Neural progenitor cell (in vitro differentiated cells): ENCODE data around the gene GCFC2. TPM values are rescaled to one million over a fixed set of nuclear protein-coding genes. Genes with fewer than 3 reads are reported as not detected.

ENCODE experiments used
- DNase-seq: peaks from one replicate; pipeline ENCODE4 v3.0.0-alpha.2; 2016; ENCODE audit warnings: low spot score
- H2AFZ ChIP-seq: fragments of 200-600 bp; sonication (generic); replicated peaks from 2 replicates; pipeline ENCODE4 v1.6.1; 2016; ENCODE audit warnings: antibody characterized with exemption
- H3F3A ChIP-seq: fragments of 200-600 bp; sonication (generic); 2 replicates; pipeline ENCODE4 v1.6.1; 2016; ENCODE audit warnings: antibody characterized with exemption, low read depth
- H3K27ac ChIP-seq: fragments of 200-600 bp; sonication (generic); 2 replicates; pipeline ENCODE4 v1.5.1; 2016; ENCODE audit warnings: mild to moderate bottlenecking
- H3K27me3 ChIP-seq: fragments of 200-600 bp; sonication (generic); 2 replicates; pipeline ENCODE4 v1.6.1; 2016; ENCODE audit warnings: mild to moderate bottlenecking, moderate library complexity
- H3K36me3 ChIP-seq: fragments of 200-600 bp; sonication (generic); 2 replicates; pipeline ENCODE4 v1.5.1; 2016
- H3K4me1 ChIP-seq: fragments of 200-600 bp; sonication (generic); 2 replicates; pipeline ENCODE4 v1.6.1; 2016; ENCODE audit warnings: mixed run types
- H3K4me2 ChIP-seq: fragments of 200-600 bp; sonication (generic); 2 replicates; pipeline ENCODE4 v1.6.1; 2016
- H3K4me3 ChIP-seq: fragments of 200-600 bp; sonication (generic); 2 replicates; pipeline ENCODE4 v1.5.1; 2016
- H3K79me2 ChIP-seq: fragments of 200-600 bp; sonication (generic); 2 replicates; pipeline ENCODE4 v1.6.1; 2016; ENCODE audit warnings: low read depth
- H3K9ac ChIP-seq: fragments of 200-600 bp; sonication (generic); 2 replicates; pipeline ENCODE4 v1.6.1; 2016
- H3K9me3 ChIP-seq: fragments of 200-600 bp; sonication (generic); 2 replicates; pipeline ENCODE4 v1.5.1; 2016; ENCODE audit warnings: low read depth
- H4K20me1 ChIP-seq: fragments of 200-600 bp; sonication (generic); 2 replicates; pipeline ENCODE4 v1.6.1; 2016; ENCODE audit warnings: low read depth
- H3K27ac Mint-ChIP-seq: 3 replicates; pipeline ENCODE4 v1.8.0; 2021; ENCODE audit warnings: mixed read lengths
- H3K27me3 Mint-ChIP-seq: 2 replicates; pipeline ENCODE4 v1.8.0; 2022; ENCODE audit warnings: low read depth, mild to moderate bottlenecking, inconsistent platforms, moderate library complexity, mixed read lengths; ENCODE audit not compliant: insufficient read depth
- H3K36me3 Mint-ChIP-seq: 3 replicates; pipeline ENCODE4 v1.8.0; 2021; ENCODE audit warnings: mixed read lengths
- H3K4me1 Mint-ChIP-seq: 3 replicates; pipeline ENCODE4 v1.8.0; 2021; ENCODE audit warnings: mixed read lengths
- H3K4me3 Mint-ChIP-seq: 3 replicates; pipeline ENCODE4 v1.8.0; 2021; ENCODE audit warnings: mild to moderate bottlenecking, moderate library complexity, mixed read lengths
- H3K9me3 Mint-ChIP-seq: 3 replicates; pipeline ENCODE4 v1.8.0; 2020; ENCODE audit warnings: mixed read lengths
- CTCF ChIP-seq: fragments of 200-600 bp; sonication (generic); IDR thresholded peaks from 2 replicates; pipeline ENCODE4 v1.5.1; 2017; ENCODE audit warnings: antibody characterized with exemption, mild to moderate bottlenecking
- EZH2 ChIP-seq: fragments of 200-600 bp; sonication (generic); IDR thresholded peaks from 2 replicates; pipeline ENCODE4 v1.6.1; 2017; ENCODE audit warnings: antibody characterized with exemption, mild to moderate bottlenecking, moderate library complexity
- EZH2phosphoT487 ChIP-seq: fragments of 200-600 bp; sonication (generic); IDR thresholded peaks from 2 replicates; pipeline ENCODE4 v1.6.1; 2017; ENCODE audit warnings: antibody characterized with exemption
- total RNA-seq: library from RNA; depleted of rRNA; stranded (reverse); fragments of >200 nt; gene quantifications from 2 replicates; pipeline ENCODE4 v1.2.3, GENCODE V29; 2015; ENCODE audit warnings: low replicate concordance

The GCFC2 gene
- total RNA-seq, 1 donor from 2014 or later = 58.4 TPM

- Histone ChIP-seq H3K9ac (no peak overlapping the region), H3K4me1 (no peaks in the 10 kb centered on the region), H4K20me1 (no peaks in the 10 kb centered on the region), H3K27me3 (no peaks in the 10 kb centered on the region), H3K36me3 (no peaks in the 10 kb centered on the region), H2AFZ (no peak overlapping the region), H3K4me3 (no peak overlapping the region), H3F3A (no peaks in the 10 kb centered on the region), H3K27ac (no peak overlapping the region), H3K4me2 (no peak overlapping the region), H3K9me3 (no peaks in the 10 kb centered on the region), H3K79me2 (no peaks in the 10 kb centered on the region)
- no peak for TF ChIP-seq EZH2phosphoT487
- no peak for TF ChIP-seq CTCF
- TF ChIP-seq EZH2 = no peak
- Mint-ChIP-seq H3K36me3 (no peaks in the 10 kb centered on the region), H3K27ac (no peak overlapping the region), H3K9me3 (peaks cover 4% of the 10 kb centered on the region), H3K27me3 (no peaks in the 10 kb centered on the region), H3K4me3 (no peak overlapping the region), H3K4me1 (no peaks in the 10 kb centered on the region)
- no peak for DNase-seq
Measured at GRCh38 chr2:75619956-75620740, 90.6 kb downstream of the GCFC2 start.

GRCh38 chr2:75616933-75617332, 93.8 kb downstream of the GCFC2 start:
- Histone ChIP-seq H3K36me3 (no peaks in the 10 kb centered on the region), H3F3A (no peaks in the 10 kb centered on the region), H3K9me3 (no peaks in the 10 kb centered on the region), H3K27me3 (no peaks in the 10 kb centered on the region), H3K79me2 (no peaks in the 10 kb centered on the region), H3K4me3 (no peak overlapping the region), H3K27ac (no peak overlapping the region), H4K20me1 (no peaks in the 10 kb centered on the region), H3K9ac (no peak overlapping the region), H3K4me1 (peaks cover 6% of the 10 kb centered on the region), H2AFZ (no peak overlapping the region), H3K4me2 (no peak overlapping the region)
- TF ChIP-seq CTCF = no peak
- TF ChIP-seq EZH2phosphoT487 = no peak
- peaks cover 6% of the 10 kb centered on the region for H3K9me3 Mint-ChIP-seq
- H3K36me3 Mint-ChIP-seq = peaks cover 2% of the 10 kb centered on the region
- DNase-seq = no peak
- peaks cover 4% of the 10 kb centered on the region for H3K27me3 Mint-ChIP-seq
- H3K27ac Mint-ChIP-seq = no peak overlapping the region
- H3K4me3 Mint-ChIP-seq = no peak overlapping the region
- H3K4me1 Mint-ChIP-seq = peaks cover 3% of the 10 kb centered on the region

GRCh38 chr2:75616406-75616805, 94.3 kb downstream of the GCFC2 start:
- H3K27ac ChIP-seq = no peak overlapping the region
- no peaks in the 10 kb centered on the region for H3F3A ChIP-seq
- no peak overlapping the region for H3K27ac Mint-ChIP-seq
- no peak overlapping the region for H3K4me3 ChIP-seq
- no peak overlapping the region for H3K4me3 Mint-ChIP-seq
- H3K9me3 Mint-ChIP-seq = peaks cover 9% of the 10 kb centered on the region
- H2AFZ ChIP-seq = no peak overlapping the region
- no peaks in the 10 kb centered on the region for H3K27me3 ChIP-seq
- peaks cover 5% of the 10 kb centered on the region for H3K36me3 Mint-ChIP-seq
- TF ChIP-seq EZH2 (no peak), EZH2phosphoT487 (no peak)
- no peaks in the 10 kb centered on the region for H3K36me3 ChIP-seq
- H3K4me2 ChIP-seq = no peak overlapping the region
- H3K27me3 Mint-ChIP-seq = peaks cover 7% of the 10 kb centered on the region
- no peak for DNase-seq
- no peaks in the 10 kb centered on the region for H4K20me1 ChIP-seq
- no peaks in the 10 kb centered on the region for H3K9me3 ChIP-seq
- peaks cover 6% of the 10 kb centered on the region for H3K4me1 ChIP-seq
- H3K79me2 ChIP-seq = no peaks in the 10 kb centered on the region
- H3K9ac ChIP-seq = no peak overlapping the region
- peaks cover 3% of the 10 kb centered on the region for H3K4me1 Mint-ChIP-seq

- H3K4me1 ChIP-seq = peaks cover 6% of the 10 kb centered on the region
- no peaks in the 10 kb centered on the region for H3K36me3 ChIP-seq
- H4K20me1 ChIP-seq = no peaks in the 10 kb centered on the region
- no peak overlapping the region for H2AFZ ChIP-seq
- no peak overlapping the region for H3K4me2 ChIP-seq
- Mint-ChIP-seq H3K36me3 (peaks cover 5% of the 10 kb centered on the region), H3K4me3 (no peak overlapping the region), H3K9me3 (peaks cover 14% of the 10 kb centered on the region), H3K27me3 (peaks cover 7% of the 10 kb centered on the region), H3K27ac (no peak overlapping the region), H3K4me1 (peaks cover 8% of the 10 kb centered on the region)
- H3K9me3 ChIP-seq = no peaks in the 10 kb centered on the region
- no peak overlapping the region for H3K9ac ChIP-seq
- no peak overlapping the region for H3K27ac ChIP-seq
- DNase-seq = no peak
- no peaks in the 10 kb centered on the region for H3K79me2 ChIP-seq
- no peak overlapping the region for H3K4me3 ChIP-seq
- peaks cover 5% of the 10 kb centered on the region for H3K27me3 ChIP-seq
- H3F3A ChIP-seq = no peaks in the 10 kb centered on the region
- no peak for TF ChIP-seq EZH2phosphoT487
- no peak for TF ChIP-seq CTCF
- TF ChIP-seq EZH2 = no peak
Measured at GRCh38 chr2:75614162-75614651, 96.5 kb downstream of the GCFC2 start.
